Smooth muscle cell of the brain vasculature (primary cell): ENCODE data around the gene EMC7.
"Not testable (repeated sequence)": the region's sequence is repeated elsewhere in the genome, so short reads cannot be mapped to it uniquely, and the experiment has no call there.

Experiments used
- DNase-seq: peaks from one replicate; pipeline ENCODE4 v3.0.0-alpha.2; 2012; ENCODE audit warnings: low read depth, low spot score

Gene EMC7

DNA sequence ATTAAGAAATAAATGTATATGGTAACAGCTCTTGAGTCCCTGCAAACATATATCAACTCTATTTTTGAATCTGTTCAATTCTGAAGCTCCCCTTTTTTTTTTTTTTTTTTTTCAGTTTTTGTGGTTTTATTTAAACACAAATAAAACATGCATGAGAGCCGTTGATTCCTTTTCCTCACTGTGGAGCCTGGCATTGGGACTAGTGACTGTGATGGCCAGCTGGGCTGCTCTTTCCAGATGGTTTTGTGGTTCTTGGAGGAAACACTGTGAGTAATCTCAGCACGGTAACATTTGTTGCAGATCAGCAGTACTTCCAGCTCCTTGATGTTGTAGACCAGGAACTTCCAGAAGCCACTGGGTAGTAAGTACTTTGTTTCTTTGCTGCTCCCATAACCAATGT is 15.9 kb downstream of the EMC7 start:
- no peak for DNase-seq

- no peak for DNase-seq
Measured at GRCh38 chr15:34084086-34084485, 17.6 kb downstream of the EMC7 start.

GRCh38 chr15:34079904-34080303 is 21.8 kb downstream of the EMC7 start:
- no peak for DNase-seq

DNA sequence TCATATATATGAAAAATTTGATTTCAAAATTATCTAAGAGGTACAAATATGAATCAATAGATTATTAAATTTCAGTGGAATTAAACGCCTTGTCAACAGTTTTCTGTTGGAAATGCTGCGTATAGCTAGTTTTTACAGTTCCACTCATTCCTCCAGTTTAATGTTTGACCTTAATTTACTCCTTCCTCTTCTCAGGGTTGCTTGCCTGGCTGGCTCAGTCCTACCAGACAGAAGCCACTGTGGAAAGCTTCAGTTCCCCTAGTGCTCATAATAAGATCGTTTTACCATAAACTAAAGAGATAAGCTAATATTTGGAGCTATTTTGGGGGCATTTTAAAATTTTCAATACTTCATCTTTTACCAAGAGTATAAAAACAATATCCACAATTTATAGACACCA is 22.8 kb downstream of the EMC7 start:
- DNase-seq, result no peak

DNA sequence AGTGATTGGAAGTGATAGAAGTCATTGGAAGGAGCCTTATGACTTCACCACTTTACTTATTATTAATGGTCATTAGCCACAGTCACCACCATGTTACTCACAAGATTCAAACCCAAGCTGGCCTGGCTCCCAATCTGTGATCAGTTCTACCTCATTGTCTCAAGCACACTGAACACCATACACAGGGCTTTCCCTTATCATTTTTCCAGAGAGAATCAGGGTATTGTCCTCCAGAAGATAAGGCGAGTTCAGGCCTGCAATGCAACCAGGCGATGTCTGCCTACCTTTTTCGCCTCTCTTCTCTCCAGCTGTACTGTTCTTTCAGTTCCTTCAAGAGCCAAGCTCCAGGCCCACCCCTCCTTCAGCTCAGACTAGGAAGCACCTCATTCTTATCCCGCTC is 24.9 kb downstream of the EMC7 start:
- DNase-seq, result no peak

DNA sequence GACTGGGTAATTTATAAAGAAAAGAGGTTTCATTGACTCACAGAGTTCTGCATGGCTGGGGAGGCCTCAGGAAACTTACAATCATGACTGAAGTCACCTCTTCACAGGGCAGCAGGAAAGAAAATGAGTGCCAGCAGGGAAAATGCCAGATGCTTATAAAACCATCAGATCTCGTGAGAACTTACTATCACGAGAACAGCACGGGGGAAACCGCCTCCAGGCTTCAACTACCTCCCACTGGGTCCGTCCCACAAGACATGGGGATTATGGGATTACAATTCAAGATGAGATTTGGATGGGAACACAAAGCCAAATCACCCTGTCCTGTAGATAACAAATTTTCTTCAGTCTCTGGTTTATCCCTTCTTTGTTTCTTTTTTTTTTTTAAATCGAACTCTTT is 31.7 kb downstream of the EMC7 start:
- DNase-seq, result no peak

DNA sequence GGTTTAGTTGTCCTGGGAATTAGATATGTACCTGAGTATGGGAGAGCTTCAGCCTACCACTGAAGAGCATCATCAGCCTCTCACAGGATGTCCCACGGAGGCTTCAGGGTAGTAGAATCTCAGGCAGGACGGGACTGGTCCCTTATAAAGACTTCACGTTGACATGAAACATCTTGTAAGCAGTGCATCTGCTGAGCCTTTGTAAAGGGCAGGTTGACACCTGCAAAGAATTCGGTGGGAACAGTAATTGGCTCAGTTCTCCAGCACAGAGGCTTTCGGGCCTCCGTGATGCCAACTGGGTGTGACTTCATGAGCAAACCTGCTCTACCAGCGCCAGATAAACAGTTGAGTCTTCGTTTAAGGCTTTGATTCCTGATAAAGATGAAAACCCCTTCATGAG is 35.7 kb downstream of the EMC7 start:
- DNase-seq, result no peak

DNA sequence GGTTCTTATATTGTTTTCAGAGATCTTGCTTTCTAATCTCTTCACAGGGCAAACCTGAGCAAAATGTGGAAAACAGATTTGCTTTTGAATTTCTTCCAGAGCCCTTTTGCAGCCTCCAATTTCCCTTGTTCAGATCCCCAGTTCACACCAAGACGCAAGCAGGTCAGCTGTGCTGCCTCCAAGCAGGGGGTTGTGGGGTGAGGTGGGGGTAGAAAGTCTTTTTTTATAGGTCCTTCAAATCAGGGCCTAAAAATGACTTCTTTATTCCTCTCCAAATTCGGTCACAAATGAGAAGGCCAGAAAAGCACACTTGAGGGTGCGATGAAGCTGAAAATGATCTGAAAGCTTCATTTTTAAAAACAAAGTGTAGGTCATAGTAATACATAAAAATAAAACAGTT is 36.4 kb downstream of the EMC7 start:
- no peak for DNase-seq

- DNase-seq, result no peak
Measured at GRCh38 chr15:34064438-34064837, 37.2 kb downstream of the EMC7 start.

- no peak for DNase-seq
Measured at GRCh38 chr15:34059946-34060345, 41.7 kb downstream of the EMC7 start.

- DNase-seq, result no peak
Measured at GRCh38 chr15:34059476-34059875, 42.2 kb downstream of the EMC7 start.

- DNase-seq, result no peak
Measured at GRCh38 chr15:34056911-34057310, 44.8 kb downstream of the EMC7 start.

DNA sequence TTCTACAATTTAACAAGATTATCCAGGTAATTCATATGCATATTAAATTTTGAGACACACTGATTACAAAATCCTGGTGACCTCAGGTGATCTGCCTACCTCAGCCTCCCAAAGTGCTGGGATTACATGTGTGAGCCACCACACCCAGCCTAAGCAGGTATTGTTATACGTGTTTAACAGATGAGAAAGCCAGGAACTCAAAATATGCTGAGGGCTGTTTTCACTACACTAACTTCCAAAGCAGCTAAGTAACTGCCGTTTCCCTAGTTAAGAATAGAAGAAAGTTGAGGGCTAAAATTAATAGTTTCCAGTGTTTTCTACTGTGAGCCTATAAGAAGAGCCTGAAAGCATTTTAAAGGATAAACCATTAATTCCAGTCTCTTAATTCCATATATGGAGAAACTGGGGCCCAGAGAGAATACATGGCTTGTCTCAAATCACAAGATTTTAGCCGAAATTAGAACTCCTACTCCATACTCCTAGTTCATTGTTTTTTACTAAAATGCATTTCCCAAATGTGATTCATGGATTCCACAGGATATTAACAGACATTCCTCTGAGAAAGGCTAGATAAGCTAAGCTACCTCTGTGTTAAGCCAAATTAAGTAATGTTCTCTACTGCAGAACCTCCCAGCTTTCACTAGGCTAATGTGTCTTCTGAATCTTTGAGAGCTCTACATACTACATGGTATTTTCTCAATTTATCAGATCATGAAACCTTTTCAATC is 45.6 kb downstream of the EMC7 start:
- no peak for DNase-seq

- DNase-seq, result no peak
Measured at GRCh38 chr15:34054081-34054707, 47.5 kb downstream of the EMC7 start.

DNA sequence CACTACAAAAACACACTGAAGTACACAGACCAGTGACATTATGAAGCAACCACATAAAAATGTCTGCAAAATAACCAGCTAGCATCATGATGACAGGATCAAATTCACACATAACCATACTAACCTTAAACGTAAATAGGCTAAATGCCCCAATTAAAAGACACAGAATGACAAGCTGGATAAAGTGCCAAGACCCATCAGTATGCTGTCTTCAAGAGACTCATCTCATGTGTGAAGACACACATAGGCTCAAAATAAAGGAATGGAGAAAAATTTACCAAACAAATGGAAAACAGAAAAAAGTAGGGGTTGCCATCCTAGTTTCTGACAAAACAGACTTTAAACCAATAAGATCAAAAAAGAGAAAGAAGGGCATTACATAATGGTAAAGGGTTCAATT is 51.3 kb downstream of the EMC7 start:
- DNase-seq, result not testable (repeated sequence)

GRCh38 chr15:34049112-34049511 is 52.5 kb downstream of the EMC7 start:
- no peak for DNase-seq

- DNase-seq, result peak; percentile 56
Measured at GRCh38 chr15:34047893-34048775, 53.5 kb downstream of the EMC7 start.

DNA sequence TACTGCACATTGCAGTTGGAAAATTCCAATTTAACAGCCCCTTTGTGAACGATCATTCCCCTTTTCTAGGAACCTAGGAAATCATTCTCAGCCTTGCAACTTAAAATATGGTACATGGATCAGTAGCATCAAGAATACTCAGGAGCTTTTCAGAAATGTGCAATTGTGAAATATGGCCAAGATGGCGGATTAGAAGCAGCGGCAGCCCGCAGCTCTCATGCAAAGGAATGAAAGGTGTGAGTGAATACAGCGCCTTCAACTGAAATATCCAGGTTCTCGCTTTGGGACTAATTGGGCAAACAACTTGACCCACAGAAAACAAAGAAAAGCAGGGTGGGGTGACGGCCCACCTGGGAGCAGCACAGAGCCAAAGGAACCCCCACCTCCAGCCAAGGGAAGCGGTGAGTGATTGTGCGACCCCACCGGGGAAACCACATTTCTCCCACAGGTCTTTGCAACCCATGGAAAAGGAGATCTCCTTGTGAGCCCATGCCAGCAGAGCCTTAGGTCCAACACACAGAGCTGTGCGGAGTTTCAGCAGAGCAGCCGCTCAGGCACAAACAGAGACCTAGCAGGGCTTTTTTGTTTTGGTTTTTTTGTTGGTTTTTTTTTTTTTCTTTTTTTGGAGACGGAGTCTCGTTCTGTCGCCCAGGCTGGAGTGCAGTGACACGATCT is 55.1 kb downstream of the EMC7 start:
- DNase-seq, result no peak

GRCh38 chr15:34043813-34044212 is 57.8 kb downstream of the EMC7 start:
- DNase-seq, result no peak

- DNase-seq, result no peak
Measured at GRCh38 chr15:34043391-34043790, 58.3 kb downstream of the EMC7 start.

- no peak for DNase-seq
Measured at GRCh38 chr15:34039790-34040113, 61.9 kb downstream of the EMC7 start.
